HCT116 (cell line): Measurements from ENCODE around the gene ZNRF3. TPM values are rescaled to one million over a fixed set of nuclear protein-coding genes. Genes with fewer than 3 reads are reported as not detected.

Experiments
- ATAC-seq: fragments of 200-7000 bp; cut with Tn5 transposase; 2 replicates; pipeline ENCODE4 v1.9.1; 2020; ENCODE audit warnings: mild to moderate bottlenecking, moderate library complexity
- BruUV-seq: library from RNA; stranded (reverse); fragments of 400-500 nt; replicated peaks from 2 replicates; lab custom pipeline; 2021; lab: Mats Ljungman, UMichigan
- CTCF ChIA-PET: fragments of 300-600 bp; sonication (Branson Sonifier 250); formaldehyde crosslinking; loops from one replicate; lab custom pipeline; 2021; ENCODE audit warnings: antibody characterized with exemption; lab: Charles Lee
- POLR2A ChIA-PET: fragments of 300-600, 350-600 bp; sonication (Branson Sonifier 250); formaldehyde crosslinking; loops from one replicate; lab custom pipeline; 2021; ENCODE audit warnings: antibody characterized with exemption; lab: Charles Lee
- RAD21 ChIA-PET, 2 experiments: fragments of 300-600 bp; sonication (Branson Sonifier 250); formaldehyde crosslinking; loops; one replicate each; lab custom pipeline; 2023; ENCODE audit warnings: low total read pairs in 2 of 2; ENCODE audit not compliant: uncharacterized antibody in 2 of 2, unreplicated experiment in 2 of 2, low non-redundant PET in 1 of 2; lab: Charles Lee
- DNase-seq: peaks from one replicate; pipeline ENCODE4 v3.0.0-alpha.2; 2010; ENCODE audit warnings: low read depth, low spot score
- H2AFZ ChIP-seq: fragments of 200-600 bp; shearing (Covaris generic), sonication (generic); 2 replicates; pipeline ENCODE4 v1.6.1; 2017; ENCODE audit warnings: low read depth, mixed run types, mixed read lengths, antibody characterized with exemption, low read length; ENCODE audit not compliant: poor library complexity, severe bottlenecking
- H3K27ac ChIP-seq: 2 replicates; pipeline ENCODE4 v1.5.1; 2012; ENCODE audit warnings: low read depth, low read length
- H3K27me3 ChIP-seq: fragments of 200-600 bp; sonication (generic); 2 replicates; pipeline ENCODE4 v1.6.1; 2016; ENCODE audit warnings: mixed run types, low read length, mixed read lengths; ENCODE audit not compliant: insufficient read depth
- H3K36me3 ChIP-seq, 2 experiments: fragments of 200-500 bp in 1 of 2; fragments of 200-600 bp in 1 of 2; sonication (Bioruptor generic) in 1 of 2; sonication (generic) in 1 of 2; 2 replicates each; pipeline versions ENCODE4 v1.5.1 to v1.6.1; 2014 to 2016; ENCODE audit warnings: low read length in 2 of 2, inconsistent platforms in 1 of 2, mixed read lengths in 1 of 2, mixed run types in 1 of 2; ENCODE audit not compliant: insufficient read depth in 2 of 2, control insufficient read depth in 1 of 2
- H3K4me1 ChIP-seq, 2 experiments: fragments of 200-600 bp in 1 of 2; sonication (generic) in 1 of 2; 2 replicates each; pipeline versions ENCODE4 v1.5.1 to v1.6.1; 2012 to 2017; ENCODE audit warnings: low read length in 2 of 2, inconsistent platforms in 1 of 2, mild to moderate bottlenecking in 1 of 2, mixed read lengths in 1 of 2, mixed run types in 1 of 2, moderate library complexity in 1 of 2; ENCODE audit not compliant: insufficient read depth in 2 of 2, control insufficient read depth in 1 of 2
- H3K4me2 ChIP-seq: fragments of 200-600 bp; sonication (generic); 2 replicates; pipeline ENCODE4 v1.6.1; 2017; ENCODE audit warnings: mixed run types, low read length, mixed read lengths
- H3K4me3 ChIP-seq, 2 experiments: fragments of 200-600 bp in 1 of 2; sonication (generic) in 1 of 2; replicated peaks in 1 of 2; 2 replicates each; pipeline ENCODE4 v1.5.1; 2011 to 2016; ENCODE audit warnings: low read length in 2 of 2, control low read depth in 1 of 2, low read depth in 1 of 2, mild to moderate bottlenecking in 1 of 2, mixed read lengths in 1 of 2, mixed run types in 1 of 2
- H3K79me2 ChIP-seq: fragments of 200-600 bp; sonication (generic); 2 replicates; pipeline ENCODE4 v1.6.1; 2017; ENCODE audit warnings: mild to moderate bottlenecking, mixed run types, low read length, moderate library complexity, mixed read lengths; ENCODE audit not compliant: insufficient read depth
- H3K9ac ChIP-seq: fragments of 200-600 bp; sonication (generic); 2 replicates; pipeline ENCODE4 v1.6.1; 2016; ENCODE audit warnings: low read length, mixed read lengths
- H3K9me2 ChIP-seq: fragments of 200-600 bp; sonication (generic), shearing (Covaris generic); 2 replicates; pipeline ENCODE4 v1.6.1; 2017; ENCODE audit warnings: mixed run types, mild to moderate bottlenecking, moderate library complexity; ENCODE audit not compliant: insufficient read depth
- H3K9me3 ChIP-seq, 2 experiments: fragments of 200-500 bp in 1 of 2; fragments of 200-600 bp in 1 of 2; sonication (Bioruptor generic) in 1 of 2; sonication (generic) in 1 of 2; 2 replicates each; pipeline ENCODE4 v1.6.1; 2014 to 2017; ENCODE audit warnings: low read length in 2 of 2, mixed read lengths in 2 of 2, inconsistent platforms in 1 of 2, low read depth in 1 of 2, mild to moderate bottlenecking in 1 of 2, mixed run types in 1 of 2, moderate library complexity in 1 of 2; ENCODE audit not compliant: control insufficient read depth in 1 of 2, insufficient read depth in 1 of 2
- H4K20me1 ChIP-seq: fragments of 200-600 bp; sonication (generic), shearing (Covaris generic); 2 replicates; pipeline ENCODE4 v1.6.1; 2017; ENCODE audit warnings: mixed run types, mild to moderate bottlenecking, moderate library complexity; ENCODE audit not compliant: insufficient read depth
- CEBPB ChIP-seq: IDR thresholded peaks from 2 replicates; pipeline ENCODE4 v1.6.1; 2012; ENCODE audit warnings: low read depth
- CTCF ChIP-seq, 3 experiments: fragments of 200-600 bp in 1 of 3; sonication (generic) in 1 of 3; IDR thresholded peaks in 2 of 3; conservative IDR thresholded peaks in 1 of 3; 2 replicates each; pipeline ENCODE4 v1.5.1; 2012 to 2017; ENCODE audit warnings: low read depth in 2 of 3, low read length in 2 of 3, antibody characterized with exemption in 1 of 3, borderline replicate concordance in 1 of 3, control low read depth in 1 of 3, mild to moderate bottlenecking in 1 of 3, mixed read lengths in 1 of 3, mixed run types in 1 of 3, moderate library complexity in 1 of 3; ENCODE audit not compliant: insufficient read depth in 1 of 3
- EZH2 ChIP-seq: fragments of 200-600 bp; sonication (generic); IDR thresholded peaks from 2 replicates; pipeline ENCODE4 v1.6.1; 2017; ENCODE audit warnings: antibody characterized with exemption, mixed run types
- JUND ChIP-seq: IDR thresholded peaks from 2 replicates; pipeline ENCODE4 v1.6.1; 2012
- RAD21 ChIP-seq: IDR thresholded peaks from 2 replicates; pipeline ENCODE4 v1.6.1; 2012; ENCODE audit warnings: low read depth, mild to moderate bottlenecking
- SIN3A ChIP-seq: IDR thresholded peaks from 2 replicates; pipeline ENCODE4 v1.6.1; 2012; ENCODE audit warnings: low read depth
- TCF7L2 ChIP-seq: IDR thresholded peaks from 2 replicates; pipeline ENCODE4 v1.7.0; 2011; ENCODE audit warnings: borderline replicate concordance, inconsistent platforms; ENCODE audit not compliant: insufficient read depth, insufficient read length; ENCODE audit errors: extremely low read depth
- YY1 ChIP-seq: IDR thresholded peaks from 2 replicates; pipeline ENCODE4 v1.6.1; 2011; ENCODE audit warnings: low read length, low read depth, moderate library complexity, mild to moderate bottlenecking; ENCODE audit not compliant: insufficient replicate concordance; ENCODE audit errors: extremely low read depth
- ZFX ChIP-seq: fragments of 450-650 bp; IDR thresholded peaks from 2 replicates; pipeline ENCODE4 v1.6.1; 2017
- intact Hi-C: fragments of 100-400 bp; cut with micrococcal nuclease; formaldehyde crosslinking; loops from 2 replicates; pipeline ENCODE4 v1.10.0; 2022
- total RNA-seq: library from RNA; stranded (reverse); gene quantifications from one replicate; pipeline ENCODE4 v1.2.1, GENCODE V29; 2021; ENCODE audit not compliant: unreplicated experiment
- TF ChIP-seq, protein P1 (sequence below): IDR thresholded peaks from 2 replicates; pipeline ENCODE4 v1.6.1; 2012

The ZNRF3 gene
- total RNA-seq, 1 experiment from 2014 or later: 12.2 TPM

GRCh38 chr22:28962042-28962554, 78.7 kb downstream of the ZNRF3 start:
- Histone ChIP-seq H3K27me3 (no peaks in the 10 kb centered on the region), H3K36me3 (peaks cover 0 to 3% of the 10 kb centered on the region in 2 experiments; a peak in 1 of 4 replicates), H3K4me3 (no peak overlapping the region), H2AFZ (no peak overlapping the region), H3K9me3 (no peaks in the 10 kb centered on the region), H3K4me2 (no peak overlapping the region), H3K27ac (no peak overlapping the region), H3K9me2 (no peaks in the 10 kb centered on the region), H4K20me1 (no peaks in the 10 kb centered on the region), H3K9ac (no peak overlapping the region), H3K79me2 (peaks cover 31% of the 10 kb centered on the region), H3K4me1 (no peaks in the 10 kb centered on the region)
- DNase-seq (no peak), ATAC-seq (no peak)
- no peak for TF ChIP-seq RAD21
- TF ChIP-seq SIN3A: no peak
- no peak for TF ChIP-seq ZFX
- TF ChIP-seq CEBPB: no peak
- no peak for TF ChIP-seq TCF7L2
- TF ChIP-seq, protein P1, sequence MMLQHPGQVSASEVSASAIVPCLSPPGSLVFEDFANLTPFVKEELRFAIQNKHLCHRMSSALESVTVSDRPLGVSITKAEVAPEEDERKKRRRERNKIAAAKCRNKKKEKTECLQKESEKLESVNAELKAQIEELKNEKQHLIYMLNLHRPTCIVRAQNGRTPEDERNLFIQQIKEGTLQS: no peak
- TF ChIP-seq JUND: no peak
- no peak for TF ChIP-seq YY1
- no peak for TF ChIP-seq CTCF (IDR thresholded peaks at IDR 0.05 in 2 of 3, conservative IDR thresholded peaks at IDR 0.05 in 1 of 3; ENCODE audit: borderline replicate concordance in 1 of 3, insufficient read depth in 1 of 3, low read depth in 2 of 3, low read length in 2 of 3)
- TF ChIP-seq EZH2: no peak
- intact Hi-C loops: no loop called here
- POLR2A ChIA-PET: no interaction called here
- no TSS peak for BruUV-seq
- RAD21 ChIA-PET: no interaction called here
- CTCF ChIA-PET: no interaction called here
